ENCODE results near the gene RRP1. TPM values are rescaled to one million over a fixed set of nuclear protein-coding genes. Genes with fewer than 3 reads are reported as not detected.
"Not testable (repeated sequence)": the region's sequence is repeated elsewhere in the genome, so short reads cannot be mapped to it uniquely, and the experiment has no call there.

RRP1 gene
- polyA plus RNA-seq, 6 donors from 2014 or later = 9.4 to 18.6 (median 10.9) TPM

- Mint-ChIP-seq H3K4me1 (peaks cover 12 to 30% (median 16%) of the 10 kb centered on the region in 3 donors), H3K9me3 (peaks cover under 1 to 3% (median 2%) of the 10 kb centered on the region in 7 donors), H3K4me3 (no peak overlapping the region), H3K27me3 (peaks cover 0 to 23% (median 16%) of the 10 kb centered on the region in 3 donors), H3K36me3 (peaks cover 1 to 3% of the 10 kb centered on the region in 2 donors), H3K27ac (no peak overlapping the region)
- no peak for DNase-seq
- no peak for ATAC-seq (ENCODE audit: low read depth in 2 of 2)
These were observed 24.2 kb downstream of the RRP1 start for GRCh38 chr21:43813656-43813980.

- DNase-seq (no peak), ATAC-seq (ENCODE audit: low read depth in 2 of 2) (no peak)
- H3K27ac Mint-ChIP-seq = peak overlapping the region in 1 of 6 donors; percentile 70
- peak overlapping the region in 3 of 8 donors; percentile 1 to 80 (median 75) for H3K4me3 Mint-ChIP-seq
- peaks cover 5 to 10% of the 10 kb centered on the region in 2 donors for H3K36me3 Mint-ChIP-seq
- H3K27me3 Mint-ChIP-seq = peaks cover 0 to 27% (median 20%) of the 10 kb centered on the region in 3 donors
- H3K4me1 Mint-ChIP-seq = peaks cover 13 to 29% (median 16%) of the 10 kb centered on the region in 3 donors
- peaks cover 5 to 8% (median 7%) of the 10 kb centered on the region in 7 donors for H3K9me3 Mint-ChIP-seq
These were observed 25.1 kb downstream of the RRP1 start for GRCh38 chr21:43814215-43815106.

- Mint-ChIP-seq H3K4me3 (peak overlapping the region in 1 of 8 donors; percentile 1), H3K27ac (peak overlapping the region in 1 of 6 donors; percentile 70), H3K9me3 (peaks cover 5 to 8% (median 7%) of the 10 kb centered on the region in 7 donors), H3K27me3 (peaks cover 0 to 27% (median 20%) of the 10 kb centered on the region in 3 donors), H3K36me3 (peaks cover 5 to 10% of the 10 kb centered on the region in 2 donors), H3K4me1 (peaks cover 13 to 28% (median 16%) of the 10 kb centered on the region in 3 donors)
- ATAC-seq (ENCODE audit: low read depth in 2 of 2) (no peak), DNase-seq (no peak)
These were observed 25.8 kb downstream of the RRP1 start for GRCh38 chr21:43815107-43815613.

- no peak for ATAC-seq (ENCODE audit: low read depth in 2 of 2)
- Mint-ChIP-seq H3K4me3 (peak overlapping the region in 1 of 8 donors; percentile 48), H3K27me3 (peaks cover 0 to 21% (median 20%) of the 10 kb centered on the region in 3 donors), H3K9me3 (peaks cover 5 to 8% (median 7%) of the 10 kb centered on the region in 7 donors), H3K27ac (no peak overlapping the region), H3K36me3 (peaks cover 5 to 10% of the 10 kb centered on the region in 2 donors), H3K4me1 (peaks cover 8 to 22% (median 10%) of the 10 kb centered on the region in 3 donors)
- no peak for DNase-seq
These were observed 26.6 kb downstream of the RRP1 start for GRCh38 chr21:43815991-43816390.

- no peak overlapping the region for H3K4me3 Mint-ChIP-seq
- ATAC-seq (ENCODE audit: low read depth in 2 of 2) = no peak
These were observed 27.3 kb downstream of the RRP1 start for GRCh38 chr21:43816611-43817071.

GRCh38 chr21:43817157-43818086 lies 28.0 kb downstream of the RRP1 start:
- Mint-ChIP-seq H3K4me1 (peaks cover 7 to 14% (median 8%) of the 10 kb centered on the region in 3 donors), H3K36me3 (peaks cover 5 to 10% of the 10 kb centered on the region in 2 donors), H3K9me3 (peaks cover 5 to 8% (median 7%) of the 10 kb centered on the region in 7 donors), H3K27me3 (peaks cover 0 to 17% (median 13%) of the 10 kb centered on the region in 3 donors), H3K4me3 (no peak overlapping the region), H3K27ac (peak overlapping the region in 1 of 6 donors; percentile 76)
- ATAC-seq (ENCODE audit: low read depth in 2 of 2) (no peak), DNase-seq (no peak)

More at GRCh38 chr21:43816611-43817071, 27.3 kb downstream of the RRP1 start:
- Mint-ChIP-seq H3K27ac (no peak overlapping the region), H3K4me1 (peaks cover 8 to 17% (median 10%) of the 10 kb centered on the region in 3 donors), H3K36me3 (peaks cover 5 to 10% of the 10 kb centered on the region in 2 donors), H3K27me3 (peaks cover 0 to 20% (median 17%) of the 10 kb centered on the region in 3 donors), H3K9me3 (peaks cover 5 to 8% (median 7%) of the 10 kb centered on the region in 7 donors)
- DNase-seq = no peak

- H3K27me3 Mint-ChIP-seq = peaks cover 0 to 13% (median 10%) of the 10 kb centered on the region in 3 donors
- no peak for DNase-seq
- H3K4me1 Mint-ChIP-seq = peaks cover 5 to 10% (median 8%) of the 10 kb centered on the region in 3 donors
- peaks cover 5 to 10% of the 10 kb centered on the region in 2 donors for H3K36me3 Mint-ChIP-seq
- no peak overlapping the region for H3K4me3 Mint-ChIP-seq
- no peak for ATAC-seq (ENCODE audit: low read depth in 2 of 2)
- peaks cover 5 to 8% (median 7%) of the 10 kb centered on the region in 7 donors for H3K9me3 Mint-ChIP-seq
- no peak overlapping the region for H3K27ac Mint-ChIP-seq
These were observed 29.3 kb downstream of the RRP1 start for GRCh38 chr21:43818685-43819084.

GRCh38 chr21:43819511-43820405 lies 30.4 kb downstream of the RRP1 start:
- DNase-seq (no peak), ATAC-seq (ENCODE audit: low read depth in 2 of 2) (no peak)
- peaks cover 0 to 9% (median 5%) of the 10 kb centered on the region in 3 donors for H3K27me3 Mint-ChIP-seq
- peaks cover 5 to 8% (median 7%) of the 10 kb centered on the region in 7 donors for H3K9me3 Mint-ChIP-seq
- peaks cover 3 to 8% (median 3%) of the 10 kb centered on the region in 3 donors for H3K4me1 Mint-ChIP-seq
- no peak overlapping the region for H3K4me3 Mint-ChIP-seq
- H3K36me3 Mint-ChIP-seq = peaks cover 5 to 10% of the 10 kb centered on the region in 2 donors
- H3K27ac Mint-ChIP-seq = no peak overlapping the region

- DNase-seq (no peak), ATAC-seq (ENCODE audit: low read depth in 2 of 2) (no peak)
- Mint-ChIP-seq H3K36me3 (peaks cover 5 to 10% of the 10 kb centered on the region in 2 donors), H3K4me3 (no peak overlapping the region), H3K9me3 (peaks cover 5 to 8% (median 7%) of the 10 kb centered on the region in 7 donors), H3K27me3 (peaks cover 0 to 5% (median 4%) of the 10 kb centered on the region in 3 donors), H3K27ac (no peak overlapping the region), H3K4me1 (peaks cover 0 to 5% (median 1%) of the 10 kb centered on the region in 3 donors)
These were observed 31.1 kb downstream of the RRP1 start for GRCh38 chr21:43820466-43820865.

- H3K4me1 Mint-ChIP-seq; ATAC-seq (ENCODE audit: low read depth in 2 of 2); H3K9me3 Mint-ChIP-seq; H3K4me3 Mint-ChIP-seq; DNase-seq: not testable (repeated sequence)
- Mint-ChIP-seq H3K27me3 (peaks cover 0 to 12% (median 11%) of the 10 kb centered on the region in 3 donors), H3K36me3 (peaks cover 5 to 10% of the 10 kb centered on the region in 2 donors), H3K27ac (peak overlapping the region in 1 of 6 donors; percentile 36)
These were observed 32.8 kb downstream of the RRP1 start for GRCh38 chr21:43822166-43822565.

GRCh38 chr21:43822741-43823140 lies 33.4 kb downstream of the RRP1 start:
- DNase-seq; H3K9me3 Mint-ChIP-seq; H3K4me3 Mint-ChIP-seq; H3K27ac Mint-ChIP-seq; ATAC-seq (ENCODE audit: low read depth in 2 of 2); H3K4me1 Mint-ChIP-seq: not testable (repeated sequence)
- peaks cover 0 to 12% (median 11%) of the 10 kb centered on the region in 3 donors for H3K27me3 Mint-ChIP-seq
- H3K36me3 Mint-ChIP-seq = peaks cover 5 to 10% of the 10 kb centered on the region in 2 donors
